ENCODE data around the gene SH3PXD2B.

- TF ChIP-seq POLR2A (IDR thresholded peaks at IDR 0.05) (no peak), CTCF (IDR thresholded peaks at IDR 0.05) (no peak)
Measured at GRCh38 chr5:172405226-172406107, 48.9 kb downstream of the SH3PXD2B start.

Measured in lower leg skin (tissue), 3 donors.